ENCODE data around the gene KSR2.

The KSR2 gene

GRCh38 chr12:117563007-117563406 is 405.8 kb downstream of the KSR2 start:
- no peak overlapping the region for H2BK12ac ChIP-seq (ENCODE audit: low read length)
- no peak overlapping the region for H3K18ac ChIP-seq (ENCODE audit: low read length)
- H4K91ac ChIP-seq (ENCODE audit: low read depth, low read length): no peak overlapping the region
- H2AK5ac ChIP-seq (ENCODE audit: low read length): no peak overlapping the region
- DNase-seq: no peak
- no peak overlapping the region for H2BK5ac ChIP-seq (ENCODE audit: low read depth, low read length, poor library complexity)
- H3K23ac ChIP-seq (ENCODE audit: low read length): no peak overlapping the region
- H4K8ac ChIP-seq (ENCODE audit: low read depth, low read length): no peak overlapping the region
- H3K4me1 ChIP-seq (ENCODE audit: control insufficient read depth in 1 of 2, insufficient read depth in 2 of 2, low read length in 2 of 2): no peaks in the 10 kb centered on the region
- no peaks in the 10 kb centered on the region for H3K36me3 ChIP-seq (ENCODE audit: control insufficient read depth in 1 of 2, insufficient read depth in 2 of 2, low read length in 2 of 2)
- no peak overlapping the region for H4K12ac ChIP-seq (ENCODE audit: low read depth, low read length)
- H2AFZ ChIP-seq (ENCODE audit: insufficient read depth, low read length, poor library complexity): no peak overlapping the region
- WGBS (ENCODE audit: extremely low coverage, insufficient coverage, insufficient read length): no CpG with 5 or more reads among the region's 5 CpGs
- H3K14ac ChIP-seq (ENCODE audit: low read length): no peak overlapping the region
- no peaks in the 10 kb centered on the region for H3K27me3 ChIP-seq (ENCODE audit: insufficient read depth, low read length)
- H3K27ac ChIP-seq (ENCODE audit: low read depth, low read length): no peak overlapping the region
- no peak overlapping the region for H3K4me3 ChIP-seq (ENCODE audit: low read depth, low read length)
- H3K79me2 ChIP-seq (ENCODE audit: control insufficient read depth, insufficient read depth, low read length, poor library complexity): no peaks in the 10 kb centered on the region
- no peak overlapping the region for H3K4ac ChIP-seq (ENCODE audit: low read depth, low read length)
- H3K9ac ChIP-seq (ENCODE audit: low read length): no peak overlapping the region
- H3K9me3 ChIP-seq (ENCODE audit: insufficient read depth, low read depth, low read length): no peaks in the 10 kb centered on the region
- no peak overlapping the region for H3K4me2 ChIP-seq (ENCODE audit: low read length)
- H3K79me1 ChIP-seq (ENCODE audit: low read length): no peaks in the 10 kb centered on the region
- no peak overlapping the region for H2BK120ac ChIP-seq (ENCODE audit: insufficient read depth, low read length, poor library complexity)

- WGBS (ENCODE audit: extremely low coverage, insufficient coverage, insufficient read length): no CpG with 5 or more reads among the region's 2 CpGs
- Histone ChIP-seq H4K12ac (ENCODE audit: low read depth, low read length) (no peak overlapping the region), H3K9ac (ENCODE audit: low read length) (no peak overlapping the region), H3K18ac (ENCODE audit: low read length) (no peak overlapping the region), H3K4me2 (ENCODE audit: low read length) (no peak overlapping the region), H4K91ac (ENCODE audit: low read depth, low read length) (no peak overlapping the region), H3K4ac (ENCODE audit: low read depth, low read length) (no peak overlapping the region), H2AFZ (ENCODE audit: insufficient read depth, low read length, poor library complexity) (no peak overlapping the region), H3K27me3 (ENCODE audit: insufficient read depth, low read length) (no peaks in the 10 kb centered on the region), H3K23ac (ENCODE audit: low read length) (no peak overlapping the region), H3K27ac (ENCODE audit: low read depth, low read length) (no peak overlapping the region), H3K79me2 (ENCODE audit: control insufficient read depth, insufficient read depth, low read length, poor library complexity) (no peaks in the 10 kb centered on the region), H2AK5ac (ENCODE audit: low read length) (no peak overlapping the region), H4K8ac (ENCODE audit: low read depth, low read length) (no peak overlapping the region), H2BK120ac (ENCODE audit: insufficient read depth, low read length, poor library complexity) (no peak overlapping the region), H3K79me1 (ENCODE audit: low read length) (no peaks in the 10 kb centered on the region), H3K36me3 (ENCODE audit: control insufficient read depth in 1 of 2, insufficient read depth in 2 of 2, low read length in 2 of 2) (no peaks in the 10 kb centered on the region), H2BK5ac (ENCODE audit: low read depth, low read length, poor library complexity) (no peak overlapping the region), H3K14ac (ENCODE audit: low read length) (no peak overlapping the region), H3K4me1 (ENCODE audit: control insufficient read depth in 1 of 2, insufficient read depth in 2 of 2, low read length in 2 of 2) (no peaks in the 10 kb centered on the region), H3K4me3 (ENCODE audit: low read depth, low read length) (no peak overlapping the region), H3K9me3 (ENCODE audit: insufficient read depth, low read depth, low read length) (no peaks in the 10 kb centered on the region), H2BK12ac (ENCODE audit: low read length) (no peak overlapping the region)
- no peak for DNase-seq
These were observed 406.8 kb downstream of the KSR2 start for GRCh38 chr12:117561990-117562389.

GRCh38 chr12:117559978-117560377 is 408.8 kb downstream of the KSR2 start:
- Histone ChIP-seq H4K12ac (ENCODE audit: low read depth, low read length) (no peak overlapping the region), H3K27ac (ENCODE audit: low read depth, low read length) (no peak overlapping the region)

GRCh38 chr12:117555889-117556288 is 412.9 kb downstream of the KSR2 start:
- Histone ChIP-seq H3K23ac (ENCODE audit: low read length) (no peak overlapping the region), H3K36me3 (ENCODE audit: control insufficient read depth in 1 of 2, insufficient read depth in 2 of 2, low read length in 2 of 2) (no peaks in the 10 kb centered on the region), H3K4me3 (ENCODE audit: low read depth, low read length) (no peak overlapping the region), H2BK120ac (ENCODE audit: insufficient read depth, low read length, poor library complexity) (no peak overlapping the region), H2AFZ (ENCODE audit: insufficient read depth, low read length, poor library complexity) (no peak overlapping the region), H3K79me2 (ENCODE audit: control insufficient read depth, insufficient read depth, low read length, poor library complexity) (no peaks in the 10 kb centered on the region), H4K8ac (ENCODE audit: low read depth, low read length) (no peak overlapping the region), H2BK5ac (ENCODE audit: low read depth, low read length, poor library complexity) (no peak overlapping the region), H4K91ac (ENCODE audit: low read depth, low read length) (no peak overlapping the region), H3K14ac (ENCODE audit: low read length) (no peak overlapping the region), H4K12ac (ENCODE audit: low read depth, low read length) (no peak overlapping the region), H3K4ac (ENCODE audit: low read depth, low read length) (no peak overlapping the region), H2AK5ac (ENCODE audit: low read length) (no peak overlapping the region), H3K9ac (ENCODE audit: low read length) (no peak overlapping the region), H3K4me1 (ENCODE audit: control insufficient read depth in 1 of 2, insufficient read depth in 2 of 2, low read length in 2 of 2) (no peaks in the 10 kb centered on the region), H3K18ac (ENCODE audit: low read length) (no peak overlapping the region), H2BK12ac (ENCODE audit: low read length) (no peak overlapping the region), H3K9me3 (ENCODE audit: insufficient read depth, low read depth, low read length) (no peaks in the 10 kb centered on the region), H3K27ac (ENCODE audit: low read depth, low read length) (no peak overlapping the region), H3K79me1 (ENCODE audit: low read length) (no peaks in the 10 kb centered on the region), H3K4me2 (ENCODE audit: low read length) (no peak overlapping the region), H3K27me3 (ENCODE audit: insufficient read depth, low read length) (no peaks in the 10 kb centered on the region)
- no CpG with 5 or more reads among the region's 5 CpGs for WGBS (ENCODE audit: extremely low coverage, insufficient coverage, insufficient read length)
- no peak for DNase-seq

More at GRCh38 chr12:117559978-117560377, 408.8 kb downstream of the KSR2 start:
- H3K27me3 ChIP-seq (ENCODE audit: insufficient read depth, low read length): no peaks in the 10 kb centered on the region
- H3K4me2 ChIP-seq (ENCODE audit: low read length): no peak overlapping the region
- H3K79me2 ChIP-seq (ENCODE audit: control insufficient read depth, insufficient read depth, low read length, poor library complexity): no peaks in the 10 kb centered on the region
- no peak overlapping the region for H4K8ac ChIP-seq (ENCODE audit: low read depth, low read length)
- no peak overlapping the region for H3K4me3 ChIP-seq (ENCODE audit: low read depth, low read length)
- no peaks in the 10 kb centered on the region for H3K36me3 ChIP-seq (ENCODE audit: control insufficient read depth in 1 of 2, insufficient read depth in 2 of 2, low read length in 2 of 2)
- no peak overlapping the region for H4K91ac ChIP-seq (ENCODE audit: low read depth, low read length)
- no peak overlapping the region for H3K18ac ChIP-seq (ENCODE audit: low read length)
- H3K4me1 ChIP-seq (ENCODE audit: control insufficient read depth in 1 of 2, insufficient read depth in 2 of 2, low read length in 2 of 2): no peaks in the 10 kb centered on the region
- H2AK5ac ChIP-seq (ENCODE audit: low read length): no peak overlapping the region
- no peak overlapping the region for H3K9ac ChIP-seq (ENCODE audit: low read length)
- H3K79me1 ChIP-seq (ENCODE audit: low read length): no peaks in the 10 kb centered on the region
- no peak overlapping the region for H3K4ac ChIP-seq (ENCODE audit: low read depth, low read length)
- H3K9me3 ChIP-seq (ENCODE audit: insufficient read depth, low read depth, low read length): no peaks in the 10 kb centered on the region
- H3K14ac ChIP-seq (ENCODE audit: low read length): no peak overlapping the region
- no peak overlapping the region for H2BK5ac ChIP-seq (ENCODE audit: low read depth, low read length, poor library complexity)
- no peak overlapping the region for H2BK120ac ChIP-seq (ENCODE audit: insufficient read depth, low read length, poor library complexity)
- DNase-seq: no peak
- no peak overlapping the region for H2BK12ac ChIP-seq (ENCODE audit: low read length)
- H2AFZ ChIP-seq (ENCODE audit: insufficient read depth, low read length, poor library complexity): no peak overlapping the region
- H3K23ac ChIP-seq (ENCODE audit: low read length): no peak overlapping the region
